CD4-positive, alpha-beta T cell (primary cell): ENCODE measurements around the gene SCFD2. TPM values are rescaled to one million over a fixed set of nuclear protein-coding genes. Genes with fewer than 3 reads are reported as not detected.

Source experiments
- ATAC-seq: fragments of 200-7000 bp; cut with Tn5 transposase; one replicate; pipeline ENCODE4 v1.10.0; 2022; ENCODE audit warnings: mild to moderate bottlenecking; ENCODE audit not compliant: poor library complexity
- CTCF ChIA-PET: fragments of 350-600 bp; sonication (Branson Sonifier 250); formaldehyde crosslinking; loops from one replicate; lab custom pipeline; 2021; ENCODE audit warnings: antibody characterized with exemption, inconsistent platforms; lab: Charles Lee
- POLR2A ChIA-PET: fragments of 350-600 bp; sonication (Branson Sonifier 250); formaldehyde crosslinking; loops from one replicate; lab custom pipeline; 2021; ENCODE audit warnings: antibody characterized with exemption, inconsistent platforms; lab: Charles Lee
- DNase-seq, 14 experiments: peaks; one replicate each; pipeline ENCODE4 v3.0.0-alpha.2; 2013 to 2020; ENCODE audit warnings: mixed read lengths in 2 of 14
- H3K27ac ChIP-seq, 2 donors: one replicate each; pipeline versions ENCODE4 v1.5.1 to v1.7.0; 2013; ENCODE audit warnings: low read length in 2 of 2, low read depth in 1 of 2, mild to moderate bottlenecking in 1 of 2
- H3K27me3 ChIP-seq, 2 experiments: 1 replicate in 1 of 2; 2 replicates in 1 of 2; pipeline versions ENCODE4 v1.6.1 to v1.7.0; 2013; ENCODE audit warnings: low read length in 2 of 2, control low read depth in 1 of 2, mild to moderate bottlenecking in 1 of 2, moderate library complexity in 1 of 2; ENCODE audit not compliant: insufficient read depth in 2 of 2, control insufficient read depth in 1 of 2
- H3K36me3 ChIP-seq: one replicate; pipeline ENCODE4 v1.6.1; 2013; ENCODE audit warnings: low read length, control low read depth; ENCODE audit not compliant: insufficient read depth
- H3K4me1 ChIP-seq: one replicate; pipeline ENCODE4 v1.6.1; 2013; ENCODE audit warnings: low read length, control low read depth; ENCODE audit not compliant: insufficient read depth
- H3K4me3 ChIP-seq: one replicate; pipeline ENCODE4 v1.5.1; 2013; ENCODE audit warnings: mild to moderate bottlenecking, low read length, moderate library complexity
- H3K9me3 ChIP-seq, 2 experiments: 1 replicate in 1 of 2; 2 replicates in 1 of 2; pipeline versions ENCODE4 v1.6.1 to v1.7.0; 2013; ENCODE audit warnings: low read length in 2 of 2, mild to moderate bottlenecking in 2 of 2, control low read depth in 1 of 2, moderate library complexity in 1 of 2; ENCODE audit not compliant: control insufficient read depth in 1 of 2, insufficient read depth in 1 of 2
- H3K27ac Mint-ChIP-seq: one replicate; pipeline ENCODE4 v1.8.0; 2020; ENCODE audit warnings: mixed read lengths
- H3K27me3 Mint-ChIP-seq: one replicate; pipeline ENCODE4 v1.8.0; 2021; ENCODE audit warnings: mixed read lengths
- H3K36me3 Mint-ChIP-seq: one replicate; pipeline ENCODE4 v1.8.0; 2021; ENCODE audit warnings: low read depth, mixed read lengths
- H3K4me1 Mint-ChIP-seq: one replicate; pipeline ENCODE4 v1.8.0; 2021; ENCODE audit warnings: low read depth, mixed read lengths
- H3K4me3 Mint-ChIP-seq: one replicate; pipeline ENCODE4 v1.8.0; 2020; ENCODE audit warnings: mild to moderate bottlenecking, mixed read lengths
- H3K9me3 Mint-ChIP-seq: one replicate; pipeline ENCODE4 v1.8.0; 2020; ENCODE audit warnings: mixed read lengths
- intact Hi-C, 2 experiments: fragments of 100-400 bp; cut with DNase I in 1 of 2; cut with micrococcal nuclease in 1 of 2; formaldehyde crosslinking; loops; one replicate each; pipeline versions ENCODE4 v1.15.1 to v1.9.0; 2023 to 2025; cut with DNase I, micrococcal nuclease
- total RNA-seq, 174 experiments: library from RNA in 2 of 174; stranded (reverse) in 2 of 174; gene quantifications; one replicate each; pipeline ENCODE4 v1.2.3 and lab custom pipeline; 2021 to 2026
- TF ChIP-seq, protein P1 (sequence below): fragments of 200-600 bp; IDR thresholded peaks from one replicate; pipeline ENCODE4 v1.8.0; 2022; ENCODE audit warnings: antibody characterized with exemption, mild to moderate bottlenecking

Gene SCFD2
- total RNA-seq, 2 experiments from 2014 or later = 15.4 to 17.6 TPM

DNA sequence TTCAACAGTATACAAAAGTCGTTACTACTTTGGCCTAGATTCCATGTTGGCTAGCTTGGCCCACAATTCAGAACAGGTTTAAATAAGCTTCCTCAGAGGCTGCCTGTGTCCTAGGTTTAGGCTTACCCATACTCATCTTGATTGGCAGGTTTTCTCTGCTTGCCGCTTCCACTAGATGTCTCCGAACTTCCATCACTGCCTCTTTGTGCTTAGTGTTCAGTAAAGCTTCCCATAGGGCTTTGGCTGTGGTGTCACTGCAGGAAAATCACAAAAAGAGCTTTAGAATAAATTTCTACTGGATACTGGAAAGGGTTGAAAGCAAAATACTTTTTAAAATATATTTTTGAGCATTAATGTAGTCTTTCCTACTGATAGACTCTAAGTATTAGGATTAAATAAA is 52.4 kb downstream of the SCFD2 start:
- no peak for ATAC-seq
- CTCF ChIA-PET = interaction anchor here (0.6 kb wide), 1 partner anchor 35 kb away, joined by 3 read pairs; no protein-coding TSS in a partner anchor

DNA sequence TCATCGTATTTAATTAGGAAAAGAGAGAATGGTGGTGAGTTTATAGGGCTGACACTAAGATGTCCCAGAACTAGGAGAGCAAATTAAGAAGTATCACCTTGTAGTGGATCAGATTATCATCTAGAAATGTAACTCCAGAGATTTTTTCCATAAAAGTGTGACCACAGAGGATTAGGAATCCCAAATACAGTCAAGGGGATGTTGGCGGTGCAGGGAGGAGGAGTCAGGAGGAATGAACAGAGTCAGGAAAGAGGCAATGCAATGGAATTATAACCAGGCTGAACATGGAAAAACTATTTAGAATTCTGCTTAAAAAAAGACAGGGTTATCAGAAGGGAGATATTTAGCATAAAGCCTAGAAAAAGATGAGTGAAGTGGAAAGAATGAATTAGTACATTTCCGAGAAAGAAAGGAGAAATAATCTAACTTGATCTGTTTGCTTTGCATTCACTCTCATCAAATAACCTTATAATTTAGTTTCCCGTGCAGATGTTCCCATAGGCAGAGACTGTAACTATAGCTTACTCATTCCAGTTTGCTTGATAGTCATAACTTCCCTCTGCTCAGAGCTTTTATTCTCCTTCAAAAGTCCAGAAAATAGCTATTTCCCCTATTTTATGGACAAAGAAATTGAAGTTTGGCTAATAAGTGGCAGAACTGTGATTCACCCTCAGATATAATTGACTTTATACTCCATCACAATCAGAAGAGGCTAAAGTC is 56.4 kb downstream of the SCFD2 start:
- Histone ChIP-seq H3K27me3 (no peaks in the 10 kb centered on the region), H3K9me3 (no peaks in the 10 kb centered on the region), H3K4me3 (no peak overlapping the region), H3K36me3 (peaks cover 20% of the 10 kb centered on the region), H3K27ac (no peak overlapping the region), H3K4me1 (no peaks in the 10 kb centered on the region)
- H3K4me3 Mint-ChIP-seq = no peak overlapping the region
- peaks cover 87% of the 10 kb centered on the region for H3K36me3 Mint-ChIP-seq
- no peak for DNase-seq
- ChIA-PET CTCF (no interaction called here), POLR2A (no interaction called here)
- TF ChIP-seq, protein P1, sequence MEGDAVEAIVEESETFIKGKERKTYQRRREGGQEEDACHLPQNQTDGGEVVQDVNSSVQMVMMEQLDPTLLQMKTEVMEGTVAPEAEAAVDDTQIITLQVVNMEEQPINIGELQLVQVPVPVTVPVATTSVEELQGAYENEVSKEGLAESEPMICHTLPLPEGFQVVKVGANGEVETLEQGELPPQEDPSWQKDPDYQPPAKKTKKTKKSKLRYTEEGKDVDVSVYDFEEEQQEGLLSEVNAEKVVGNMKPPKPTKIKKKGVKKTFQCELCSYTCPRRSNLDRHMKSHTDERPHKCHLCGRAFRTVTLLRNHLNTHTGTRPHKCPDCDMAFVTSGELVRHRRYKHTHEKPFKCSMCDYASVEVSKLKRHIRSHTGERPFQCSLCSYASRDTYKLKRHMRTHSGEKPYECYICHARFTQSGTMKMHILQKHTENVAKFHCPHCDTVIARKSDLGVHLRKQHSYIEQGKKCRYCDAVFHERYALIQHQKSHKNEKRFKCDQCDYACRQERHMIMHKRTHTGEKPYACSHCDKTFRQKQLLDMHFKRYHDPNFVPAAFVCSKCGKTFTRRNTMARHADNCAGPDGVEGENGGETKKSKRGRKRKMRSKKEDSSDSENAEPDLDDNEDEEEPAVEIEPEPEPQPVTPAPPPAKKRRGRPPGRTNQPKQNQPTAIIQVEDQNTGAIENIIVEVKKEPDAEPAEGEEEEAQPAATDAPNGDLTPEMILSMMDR = no peak
- H3K27ac Mint-ChIP-seq = no peak overlapping the region
- H3K4me1 Mint-ChIP-seq = peaks cover 5% of the 10 kb centered on the region
- peaks cover 8% of the 10 kb centered on the region for H3K9me3 Mint-ChIP-seq
- ATAC-seq = no peak
- H3K27me3 Mint-ChIP-seq = no peaks in the 10 kb centered on the region
- intact Hi-C loops = no loop called here

More for the DNA sequence above, 52.4 kb downstream of the SCFD2 start:
- no peak overlapping the region for H3K27ac Mint-ChIP-seq
- TF ChIP-seq, protein P1 = no peak
- no peaks in the 10 kb centered on the region for H3K9me3 Mint-ChIP-seq
- H3K27ac ChIP-seq = no peak overlapping the region
- no peaks in the 10 kb centered on the region for H3K9me3 ChIP-seq
- H3K27me3 Mint-ChIP-seq = no peaks in the 10 kb centered on the region
- intact Hi-C loops = no loop called here
- no peak for DNase-seq
- H3K4me1 ChIP-seq = peaks cover 3% of the 10 kb centered on the region
- no peaks in the 10 kb centered on the region for H3K27me3 ChIP-seq
- POLR2A ChIA-PET = no interaction called here
- no peak overlapping the region for H3K4me3 ChIP-seq
- no peak overlapping the region for H3K4me3 Mint-ChIP-seq
- H3K36me3 Mint-ChIP-seq = peaks cover 46% of the 10 kb centered on the region
- peaks cover 18% of the 10 kb centered on the region for H3K4me1 Mint-ChIP-seq
- peaks cover 7% of the 10 kb centered on the region for H3K36me3 ChIP-seq

DNA sequence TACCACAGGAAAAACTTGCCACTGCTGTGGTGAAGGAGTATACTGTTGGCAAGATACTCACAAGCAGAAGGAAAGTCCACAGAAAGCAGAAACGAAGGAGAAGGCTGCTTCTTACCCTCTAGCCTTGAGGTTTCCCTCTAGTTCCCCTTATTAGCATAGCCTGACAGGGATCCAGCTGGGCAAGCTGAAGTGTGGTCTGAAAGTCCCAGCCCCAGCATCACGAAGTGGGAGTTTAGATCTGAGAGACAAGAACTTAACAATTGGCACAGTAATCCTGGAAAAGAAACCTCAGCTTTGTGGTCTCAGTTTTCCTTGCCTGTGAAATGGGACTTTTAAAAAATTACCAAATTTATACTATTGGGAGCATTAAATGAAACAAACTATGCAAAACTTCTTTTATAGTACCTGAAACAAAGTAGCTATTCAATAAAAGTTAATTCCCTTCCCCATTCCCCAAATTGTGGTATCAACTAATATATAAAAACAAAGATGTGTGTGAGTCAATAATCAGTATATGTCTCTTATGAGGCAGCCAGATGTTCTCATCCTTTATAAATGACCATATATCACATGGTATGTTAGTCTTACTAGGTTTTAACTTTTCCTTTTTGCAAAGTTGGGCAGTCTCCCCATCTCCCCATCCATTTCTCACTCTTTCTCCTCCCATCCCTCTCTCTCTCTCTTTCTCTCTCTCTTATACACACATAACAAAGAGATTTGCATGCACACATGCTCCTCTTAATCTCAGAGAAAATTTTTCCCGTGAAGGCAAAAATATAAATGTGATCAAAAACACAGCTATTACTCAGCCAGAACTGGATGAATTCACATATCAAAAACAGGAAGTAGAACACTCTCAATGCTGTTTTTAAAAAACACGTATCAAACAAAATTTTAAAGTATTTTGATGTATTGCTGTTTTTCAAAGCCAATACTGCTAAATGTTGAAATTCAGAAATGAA is 57.8 kb downstream of the SCFD2 start:
- intact Hi-C loops = no loop called here
- Histone ChIP-seq H3K9me3 (no peaks in the 10 kb centered on the region), H3K27me3 (no peaks in the 10 kb centered on the region), H3K4me3 (no peak overlapping the region), H3K27ac (no peak overlapping the region), H3K36me3 (peaks cover 18% of the 10 kb centered on the region), H3K4me1 (no peaks in the 10 kb centered on the region)
- Mint-ChIP-seq H3K27ac (no peak overlapping the region), H3K4me3 (no peak overlapping the region), H3K4me1 (peaks cover 5% of the 10 kb centered on the region), H3K36me3 (peaks cover 91% of the 10 kb centered on the region), H3K9me3 (peaks cover 12% of the 10 kb centered on the region), H3K27me3 (no peaks in the 10 kb centered on the region)
- POLR2A ChIA-PET = interaction anchor here (0.7 kb wide), 1 partner anchor 17 kb away, joined by 3 read pairs; no protein-coding TSS in a partner anchor
- DNase-seq = peak in 2 of 14 experiments; percentile 3 to 6
- TF ChIP-seq, protein P1 = no peak
- CTCF ChIA-PET = no interaction called here
- no peak for ATAC-seq
